Panc1 (cell line): Measurements from ENCODE around the gene GPC3. TPM values are rescaled to one million over a fixed set of nuclear protein-coding genes. Genes with fewer than 3 reads are reported as not detected.

Source experiments
- ATAC-seq: fragments of 200-7000 bp; cut with Tn5 transposase; 2 replicates; pipeline ENCODE4 v1.9.1; 2020; ENCODE audit warnings: mild to moderate bottlenecking, moderate library complexity
- BruUV-seq: library from RNA; stranded (reverse); fragments of 400-500 nt; replicated peaks from 2 replicates; lab custom pipeline; 2021; lab: Mats Ljungman, UMichigan
- CTCF ChIA-PET: fragments of 300-600 bp; sonication (Branson Sonifier 250); formaldehyde crosslinking; loops from one replicate; lab custom pipeline; 2022; ENCODE audit warnings: antibody characterized with exemption; lab: Charles Lee
- POLR2A ChIA-PET: fragments of 300-600 bp; sonication (Branson Sonifier 250); formaldehyde crosslinking; loops from one replicate; lab custom pipeline; 2022; ENCODE audit warnings: antibody characterized with exemption; lab: Charles Lee
- DNase-seq: peaks from one replicate; pipeline ENCODE4 v3.0.0-alpha.2; 2010; ENCODE audit warnings: low read depth, low spot score
- H3K27ac ChIP-seq: 2 replicates; pipeline ENCODE4 v1.5.1; 2011; ENCODE audit warnings: mild to moderate bottlenecking, low read length, inconsistent platforms
- H3K27me3 ChIP-seq: fragments of 200-500 bp; sonication (Bioruptor generic); 2 replicates; pipeline ENCODE4 v1.6.0; 2014; ENCODE audit warnings: low read length, inconsistent platforms; ENCODE audit not compliant: control insufficient read depth, insufficient read depth
- H3K36me3 ChIP-seq: fragments of 200-500 bp; sonication (Bioruptor generic); 2 replicates; pipeline ENCODE4 v1.5.1; 2014; ENCODE audit warnings: inconsistent platforms, mild to moderate bottlenecking, low read length, moderate library complexity; ENCODE audit not compliant: control insufficient read depth, insufficient read depth
- H3K4me1 ChIP-seq: 2 replicates; pipeline ENCODE4 v1.5.1; 2011; ENCODE audit warnings: inconsistent platforms, mild to moderate bottlenecking, low read length, moderate library complexity; ENCODE audit not compliant: control insufficient read depth, insufficient read depth
- H3K4me3 ChIP-seq, 2 experiments: 2 replicates each; pipeline ENCODE4 v1.5.1; 2011 to 2012; ENCODE audit warnings: low read depth in 2 of 2, low read length in 2 of 2, mild to moderate bottlenecking in 2 of 2, inconsistent platforms in 1 of 2, moderate library complexity in 1 of 2
- H3K9me3 ChIP-seq: fragments of 200-500 bp; sonication (Bioruptor generic); 2 replicates; pipeline ENCODE4 v1.5.1; 2014; ENCODE audit warnings: low read depth, mild to moderate bottlenecking, inconsistent platforms, low read length, moderate library complexity; ENCODE audit not compliant: control insufficient read depth, insufficient read depth
- POLR2AphosphoS5 ChIP-seq: IDR thresholded peaks from 2 replicates; pipeline ENCODE4 v1.6.1; 2012; ENCODE audit warnings: mild to moderate bottlenecking, low read depth, low read length, moderate library complexity
- REST ChIP-seq, 2 experiments: IDR thresholded peaks; 2 replicates each; pipeline ENCODE4 v1.6.1; 2011 to 2012; ENCODE audit warnings: low read depth in 2 of 2, control low read depth in 1 of 2, low read length in 1 of 2, mild to moderate bottlenecking in 1 of 2, moderate library complexity in 1 of 2; ENCODE audit not compliant: insufficient read depth in 1 of 2
- SIN3A ChIP-seq: IDR thresholded peaks from 2 replicates; pipeline ENCODE4 v1.6.1; 2012; ENCODE audit warnings: low read depth, mild to moderate bottlenecking, low read length, moderate library complexity, borderline replicate concordance; ENCODE audit not compliant: insufficient read depth
- TCF7L2 ChIP-seq: IDR thresholded peaks from 2 replicates; pipeline ENCODE4 v1.6.1; 2011; ENCODE audit warnings: mild to moderate bottlenecking, low read depth, low read length, inconsistent platforms
- in situ Hi-C: cut with HindIII; loops from 2 replicates; pipeline ENCODE4 v1.10.0; 2016; ENCODE audit warnings: low sequenced_read_pairs, low pct_unique_long_range_greater_than_20kb
- intact Hi-C: fragments of 100-400 bp; cut with micrococcal nuclease; formaldehyde crosslinking; loops from one replicate; pipeline ENCODE4 v1.10.0; 2022; ENCODE audit not compliant: unreplicated experiment
- total RNA-seq: library from RNA; stranded (reverse); gene quantifications from one replicate; pipeline ENCODE4 v1.2.1, GENCODE V29; 2021; ENCODE audit not compliant: unreplicated experiment
- TF ChIP-seq, protein P1 (sequence below): fragments of 450-650 bp; IDR thresholded peaks from 2 replicates; pipeline ENCODE4 v1.5.1; 2017; ENCODE audit warnings: mild to moderate bottlenecking

Gene GPC3
- total RNA-seq, 1 experiment from 2014 or later, result 0.95 TPM

GRCh38 chrX:133653358-133653757, 332.0 kb downstream of the GPC3 start:
- in situ Hi-C loops, result no loop called here
- H3K27me3 ChIP-seq, result no peaks in the 10 kb centered on the region
- intact Hi-C loops, result no loop called here
- no TSS peak for BruUV-seq
- H3K36me3 ChIP-seq, result no peaks in the 10 kb centered on the region
- no peaks in the 10 kb centered on the region for H3K9me3 ChIP-seq
- CTCF ChIA-PET, result no interaction called here
- H3K4me3 ChIP-seq, result no peak overlapping the region
- DNase-seq (no peak), ATAC-seq (no peak)
- no peaks in the 10 kb centered on the region for H3K4me1 ChIP-seq
- H3K27ac ChIP-seq, result no peak overlapping the region
- POLR2A ChIA-PET, result no interaction called here
- TF ChIP-seq SIN3A, result no peak
- no peak for TF ChIP-seq POLR2AphosphoS5
- TF ChIP-seq REST (IDR thresholded peaks at IDR 0.05; ENCODE audit: insufficient read depth in 1 of 2, low read depth in 2 of 2, low read length in 1 of 2), result no peak
- no peak for TF ChIP-seq TCF7L2
- TF ChIP-seq, protein P1, sequence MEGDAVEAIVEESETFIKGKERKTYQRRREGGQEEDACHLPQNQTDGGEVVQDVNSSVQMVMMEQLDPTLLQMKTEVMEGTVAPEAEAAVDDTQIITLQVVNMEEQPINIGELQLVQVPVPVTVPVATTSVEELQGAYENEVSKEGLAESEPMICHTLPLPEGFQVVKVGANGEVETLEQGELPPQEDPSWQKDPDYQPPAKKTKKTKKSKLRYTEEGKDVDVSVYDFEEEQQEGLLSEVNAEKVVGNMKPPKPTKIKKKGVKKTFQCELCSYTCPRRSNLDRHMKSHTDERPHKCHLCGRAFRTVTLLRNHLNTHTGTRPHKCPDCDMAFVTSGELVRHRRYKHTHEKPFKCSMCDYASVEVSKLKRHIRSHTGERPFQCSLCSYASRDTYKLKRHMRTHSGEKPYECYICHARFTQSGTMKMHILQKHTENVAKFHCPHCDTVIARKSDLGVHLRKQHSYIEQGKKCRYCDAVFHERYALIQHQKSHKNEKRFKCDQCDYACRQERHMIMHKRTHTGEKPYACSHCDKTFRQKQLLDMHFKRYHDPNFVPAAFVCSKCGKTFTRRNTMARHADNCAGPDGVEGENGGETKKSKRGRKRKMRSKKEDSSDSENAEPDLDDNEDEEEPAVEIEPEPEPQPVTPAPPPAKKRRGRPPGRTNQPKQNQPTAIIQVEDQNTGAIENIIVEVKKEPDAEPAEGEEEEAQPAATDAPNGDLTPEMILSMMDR, result no peak

DNA sequence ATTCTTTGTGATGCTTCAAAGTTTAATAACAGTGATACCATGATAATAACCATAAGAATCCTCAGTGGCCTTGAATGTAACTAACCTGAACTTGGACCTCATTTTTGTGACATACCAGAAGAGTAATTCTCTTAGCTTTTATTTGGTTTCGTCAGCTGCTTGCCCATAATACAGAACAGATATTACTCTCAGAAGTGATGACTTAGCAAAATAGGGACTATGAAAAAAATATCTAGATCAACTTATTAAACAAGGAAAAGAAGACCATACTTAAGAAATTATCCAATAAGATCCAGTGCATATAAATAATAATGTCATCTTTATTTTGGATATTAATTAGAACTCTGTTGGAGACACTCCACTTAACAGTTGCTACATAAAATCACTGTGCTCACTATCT, 333.2 kb downstream of the GPC3 start:
- POLR2A ChIA-PET, result no interaction called here
- intact Hi-C loops (no loop called here), in situ Hi-C loops (no loop called here)
- DNase-seq (no peak), ATAC-seq (no peak)
- Histone ChIP-seq H3K27ac (no peak overlapping the region), H3K36me3 (no peaks in the 10 kb centered on the region), H3K27me3 (no peaks in the 10 kb centered on the region), H3K4me1 (no peaks in the 10 kb centered on the region), H3K4me3 (no peak overlapping the region), H3K9me3 (no peaks in the 10 kb centered on the region)
- BruUV-seq, result no TSS peak
- CTCF ChIA-PET, result interaction anchor here (0.5 kb wide), 1 partner anchor 318 kb away, joined by 3 read pairs; no protein-coding TSS in a partner anchor
- TF ChIP-seq, protein P1, result no peak

DNA sequence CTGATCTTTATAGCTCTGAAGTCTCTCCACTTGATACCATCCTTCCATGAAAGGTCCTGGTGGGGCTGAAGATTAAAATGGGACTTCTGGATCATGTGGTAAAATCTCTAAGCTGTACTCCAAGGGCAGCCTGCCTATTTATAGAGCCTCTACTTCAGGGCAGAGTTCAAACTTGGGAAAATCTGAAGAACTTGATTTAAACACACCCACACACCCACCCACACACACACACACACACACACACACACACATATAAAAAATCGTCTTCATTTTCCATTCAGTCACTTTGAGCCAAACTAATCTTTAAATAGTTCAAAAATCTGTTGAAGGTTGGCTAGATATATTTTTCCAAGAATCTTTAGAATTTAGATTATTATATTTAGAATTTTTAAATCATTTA, 335.2 kb downstream of the GPC3 start:
- ChIA-PET POLR2A (no interaction called here), CTCF (no interaction called here)
- no peak overlapping the region for H3K4me3 ChIP-seq
- DNase-seq (no peak), ATAC-seq (no peak)
- no peak overlapping the region for H3K27ac ChIP-seq
- TF ChIP-seq, protein P1, result no peak
- TF ChIP-seq POLR2AphosphoS5 (no peak), TCF7L2 (no peak), SIN3A (no peak), REST (IDR thresholded peaks at IDR 0.05; ENCODE audit: insufficient read depth in 1 of 2, low read depth in 2 of 2, low read length in 1 of 2) (no peak)
- H3K9me3 ChIP-seq, result no peaks in the 10 kb centered on the region
- no peaks in the 10 kb centered on the region for H3K4me1 ChIP-seq
- intact Hi-C loops, result no loop called here
- in situ Hi-C loops, result no loop called here
- no peaks in the 10 kb centered on the region for H3K27me3 ChIP-seq
- H3K36me3 ChIP-seq, result no peaks in the 10 kb centered on the region
- no TSS peak for BruUV-seq
